ENCODE data around the gene CAMK2B.
"Not testable (repeated sequence)": the region's sequence is repeated elsewhere in the genome, so short reads cannot be mapped to it uniquely, and the experiment has no call there.

The CAMK2B gene

DNA sequence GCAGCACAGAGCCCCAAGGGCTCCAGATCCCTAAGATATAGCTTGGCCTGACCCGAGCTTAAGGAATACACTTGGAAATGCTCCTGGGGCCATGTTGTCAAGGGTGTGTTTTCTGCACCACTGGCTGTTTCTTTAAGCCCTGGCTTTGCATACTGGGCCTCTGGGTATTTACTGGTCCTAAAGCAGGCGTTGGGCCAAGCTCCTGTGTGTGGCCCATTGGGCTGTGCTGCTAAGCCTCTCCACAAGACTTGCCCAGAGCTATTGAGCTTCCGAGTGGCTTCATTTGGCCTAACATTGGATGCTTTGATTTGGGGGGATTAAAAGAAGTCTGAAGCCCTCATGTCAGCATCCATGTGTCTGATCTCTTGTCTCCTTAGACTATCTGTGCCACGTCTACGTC lies 119.4 kb downstream of the CAMK2B start:
- Histone ChIP-seq H3K36me3 (ENCODE audit: insufficient read depth, low read length) (peaks cover 62% of the 10 kb centered on the region), H3K79me2 (ENCODE audit: insufficient read depth, low read length) (peaks cover 43% of the 10 kb centered on the region), H4K20me1 (ENCODE audit: insufficient read depth, low read length, poor library complexity, severe bottlenecking) (peaks cover 30% of the 10 kb centered on the region), H3K9ac (ENCODE audit: low read depth, low read length, poor library complexity, severe bottlenecking) (no peak overlapping the region), H3K4me3 (ENCODE audit: low read length, poor library complexity, severe bottlenecking) (no peak overlapping the region), H3K9me3 (ENCODE audit: insufficient read depth, low read depth, low read length) (no peaks in the 10 kb centered on the region), H3K4me2 (ENCODE audit: low read depth, low read length, poor library complexity, severe bottlenecking) (no peak overlapping the region), H3F3A (ENCODE audit: low read depth) (no peaks in the 10 kb centered on the region), H3K4me1 (ENCODE audit: insufficient read depth, low read length, poor library complexity, severe bottlenecking) (peaks cover 37% of the 10 kb centered on the region), H2AFZ (ENCODE audit: low read length) (no peak overlapping the region), H3K27me3 (ENCODE audit: insufficient read depth, low read length, poor library complexity, severe bottlenecking) (no peaks in the 10 kb centered on the region), H3K9me2 (replicated peaks; ENCODE audit: low read depth, low read length) (no peaks in the 10 kb centered on the region)
- TF ChIP-seq, protein P1, sequence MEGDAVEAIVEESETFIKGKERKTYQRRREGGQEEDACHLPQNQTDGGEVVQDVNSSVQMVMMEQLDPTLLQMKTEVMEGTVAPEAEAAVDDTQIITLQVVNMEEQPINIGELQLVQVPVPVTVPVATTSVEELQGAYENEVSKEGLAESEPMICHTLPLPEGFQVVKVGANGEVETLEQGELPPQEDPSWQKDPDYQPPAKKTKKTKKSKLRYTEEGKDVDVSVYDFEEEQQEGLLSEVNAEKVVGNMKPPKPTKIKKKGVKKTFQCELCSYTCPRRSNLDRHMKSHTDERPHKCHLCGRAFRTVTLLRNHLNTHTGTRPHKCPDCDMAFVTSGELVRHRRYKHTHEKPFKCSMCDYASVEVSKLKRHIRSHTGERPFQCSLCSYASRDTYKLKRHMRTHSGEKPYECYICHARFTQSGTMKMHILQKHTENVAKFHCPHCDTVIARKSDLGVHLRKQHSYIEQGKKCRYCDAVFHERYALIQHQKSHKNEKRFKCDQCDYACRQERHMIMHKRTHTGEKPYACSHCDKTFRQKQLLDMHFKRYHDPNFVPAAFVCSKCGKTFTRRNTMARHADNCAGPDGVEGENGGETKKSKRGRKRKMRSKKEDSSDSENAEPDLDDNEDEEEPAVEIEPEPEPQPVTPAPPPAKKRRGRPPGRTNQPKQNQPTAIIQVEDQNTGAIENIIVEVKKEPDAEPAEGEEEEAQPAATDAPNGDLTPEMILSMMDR (conservative IDR thresholded peaks at IDR 0.05; ENCODE audit: low read length) = no peak
- no peak for TF ChIP-seq EZH2phosphoT487 (IDR thresholded peaks at IDR 0.05; ENCODE audit: borderline replicate concordance)

DNA sequence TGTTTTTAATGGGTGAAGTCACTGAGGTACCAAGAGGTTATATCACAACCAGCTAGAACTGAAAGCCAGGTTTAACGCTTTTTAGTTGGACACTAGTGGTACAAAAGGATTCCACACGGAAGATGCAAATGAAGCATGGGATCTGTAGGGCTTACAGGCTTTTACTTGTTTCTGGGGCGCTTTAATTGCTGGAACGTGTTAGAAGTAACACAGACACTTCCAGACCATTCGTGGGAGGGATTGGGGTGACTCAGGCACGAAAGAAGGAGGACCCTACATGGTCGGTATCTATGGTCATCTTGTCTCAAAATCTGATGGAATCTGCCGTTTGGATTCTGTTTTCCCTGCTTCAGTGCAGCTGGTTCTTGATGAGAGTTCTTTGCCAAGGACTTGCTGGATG lies 123.6 kb downstream of the CAMK2B start:
- H3K79me2 ChIP-seq (ENCODE audit: insufficient read depth, low read length) = peaks cover 45% of the 10 kb centered on the region
- H3K9me3 ChIP-seq (ENCODE audit: insufficient read depth, low read depth, low read length) = no peaks in the 10 kb centered on the region
- H3K9me2 ChIP-seq (replicated peaks; ENCODE audit: low read depth, low read length) = no peaks in the 10 kb centered on the region
- peaks cover 37% of the 10 kb centered on the region for H3K4me1 ChIP-seq (ENCODE audit: insufficient read depth, low read length, poor library complexity, severe bottlenecking)
- TF ChIP-seq, protein P1 (conservative IDR thresholded peaks at IDR 0.05; ENCODE audit: low read length) = no peak
- no peak for TF ChIP-seq EZH2phosphoT487 (IDR thresholded peaks at IDR 0.05; ENCODE audit: borderline replicate concordance)
- H3K27me3 ChIP-seq (ENCODE audit: insufficient read depth, low read length, poor library complexity, severe bottlenecking) = no peaks in the 10 kb centered on the region
- H2AFZ ChIP-seq (ENCODE audit: low read length) = no peak overlapping the region
- H3F3A ChIP-seq (ENCODE audit: low read depth) = no peaks in the 10 kb centered on the region
- peak overlapping the region; percentile 89 for H3K9ac ChIP-seq (ENCODE audit: low read depth, low read length, poor library complexity, severe bottlenecking)
- peak overlapping the region; percentile 90 for H3K4me2 ChIP-seq (ENCODE audit: low read depth, low read length, poor library complexity, severe bottlenecking)
- peak overlapping the region; percentile 94 for H3K4me3 ChIP-seq (ENCODE audit: low read length, poor library complexity, severe bottlenecking)
- H4K20me1 ChIP-seq (ENCODE audit: insufficient read depth, low read length, poor library complexity, severe bottlenecking) = peaks cover 31% of the 10 kb centered on the region
- H3K36me3 ChIP-seq (ENCODE audit: insufficient read depth, low read length) = peaks cover 22% of the 10 kb centered on the region

DNA sequence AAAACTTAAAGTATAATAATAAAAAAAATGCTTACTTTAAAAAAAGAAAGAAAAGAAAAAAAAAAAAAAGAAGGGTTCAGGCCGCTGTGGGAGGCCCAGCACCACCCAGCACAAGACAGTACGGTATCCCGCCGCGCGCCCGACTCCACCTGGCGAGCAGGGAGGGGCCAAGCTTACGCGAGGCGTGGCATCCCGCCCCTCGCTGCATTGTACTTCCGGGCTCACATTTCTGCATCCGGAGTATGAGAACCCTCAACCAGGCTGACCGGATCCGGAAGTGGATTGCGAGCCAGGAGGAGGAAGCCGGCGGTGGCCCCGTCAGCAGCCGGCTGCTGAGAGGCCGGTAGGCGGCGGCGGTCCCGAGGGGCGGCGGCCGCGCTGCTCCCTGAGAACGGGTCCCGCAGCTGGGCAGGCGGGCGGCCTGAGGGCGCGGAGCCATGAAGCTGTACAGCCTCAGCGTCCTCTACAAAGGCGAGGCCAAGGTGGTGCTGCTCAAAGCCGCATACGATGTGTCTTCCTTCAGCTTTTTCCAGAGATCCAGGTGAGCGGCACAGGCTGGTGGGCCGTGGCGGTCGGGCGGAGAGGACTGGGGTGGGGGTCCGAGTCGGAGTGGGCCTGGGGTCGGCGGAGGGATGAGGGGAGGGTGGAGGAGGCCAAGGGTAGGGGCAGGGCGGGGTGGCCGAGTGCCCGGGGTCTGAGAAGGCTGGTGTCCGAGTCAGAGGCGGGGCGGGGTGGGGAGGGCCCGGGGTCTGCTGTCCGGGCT lies 124.5 kb downstream of the CAMK2B start, which contains the start of gene YKT6:
Gene YKT6 (plus strand): TSS at position 280 of the 763 bp plus-strand sequence. CDS start 158 bp downstream, at position 438.
- H3K9me2 ChIP-seq (replicated peaks; ENCODE audit: low read depth, low read length) = no peaks in the 10 kb centered on the region
- no peaks in the 10 kb centered on the region for H3F3A ChIP-seq (ENCODE audit: low read depth)
- H3K4me3 ChIP-seq (ENCODE audit: low read length, poor library complexity, severe bottlenecking) = peak within 1 kb of the TSS; percentile 94
- H3K4me2 ChIP-seq (ENCODE audit: low read depth, low read length, poor library complexity, severe bottlenecking) = peak within 1 kb of the TSS; percentile 90
- TF ChIP-seq, protein P1 (conservative IDR thresholded peaks at IDR 0.05; ENCODE audit: low read length) = peak; percentile 42
- no peak for TF ChIP-seq EZH2phosphoT487 (IDR thresholded peaks at IDR 0.05; ENCODE audit: borderline replicate concordance)
- no peaks in the 10 kb centered on the region for H3K9me3 ChIP-seq (ENCODE audit: insufficient read depth, low read depth, low read length)
- peaks cover 41% of the 10 kb centered on the region for H3K4me1 ChIP-seq (ENCODE audit: insufficient read depth, low read length, poor library complexity, severe bottlenecking)
- peak within 1 kb of the TSS; percentile 89 for H3K9ac ChIP-seq (ENCODE audit: low read depth, low read length, poor library complexity, severe bottlenecking)
- H4K20me1 ChIP-seq (ENCODE audit: insufficient read depth, low read length, poor library complexity, severe bottlenecking) = peaks cover 31% of the 10 kb centered on the region
- peak within 1 kb of the TSS; percentile 69; the same call in 1 of the 2 replicates for H2AFZ ChIP-seq (ENCODE audit: low read length)
- no peaks in the 10 kb centered on the region for H3K27me3 ChIP-seq (ENCODE audit: insufficient read depth, low read length, poor library complexity, severe bottlenecking)
- peaks cover 12% of the 10 kb centered on the region for H3K36me3 ChIP-seq (ENCODE audit: insufficient read depth, low read length)
- H3K79me2 ChIP-seq (ENCODE audit: insufficient read depth, low read length) = peaks cover 45% of the 10 kb centered on the region

DNA sequence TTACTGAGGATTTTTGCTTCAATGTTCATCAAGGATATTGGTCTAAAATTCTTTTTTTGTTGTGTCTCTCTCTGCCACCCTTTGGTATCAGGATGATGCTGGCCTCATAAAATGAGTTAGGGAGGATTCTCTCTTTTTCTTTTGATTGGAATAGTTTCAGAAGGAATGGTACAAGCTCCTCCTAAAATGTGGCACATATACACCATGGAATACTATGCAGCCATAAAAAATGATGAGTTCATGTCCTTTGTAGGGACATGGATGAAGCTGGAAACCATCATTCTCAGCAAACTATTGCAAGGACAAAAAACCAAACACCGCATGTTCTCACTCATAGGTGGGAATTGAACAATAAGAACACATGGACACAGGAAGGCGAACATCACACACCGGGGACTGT lies 125.2 kb downstream of the CAMK2B start:
- peaks cover 39% of the 10 kb centered on the region for H3K4me1 ChIP-seq (ENCODE audit: insufficient read depth, low read length, poor library complexity, severe bottlenecking)
- peaks cover 41% of the 10 kb centered on the region for H3K79me2 ChIP-seq (ENCODE audit: insufficient read depth, low read length)
- peak overlapping the region; percentile 34 for H3K4me2 ChIP-seq (ENCODE audit: low read depth, low read length, poor library complexity, severe bottlenecking)
- not testable (repeated sequence) for H3K27me3 ChIP-seq (ENCODE audit: insufficient read depth, low read length, poor library complexity, severe bottlenecking); H3K9me2 ChIP-seq (replicated peaks; ENCODE audit: low read depth, low read length); H3K36me3 ChIP-seq (ENCODE audit: insufficient read depth, low read length); H3K9me3 ChIP-seq (ENCODE audit: insufficient read depth, low read depth, low read length); H3F3A ChIP-seq (ENCODE audit: low read depth); H2AFZ ChIP-seq (ENCODE audit: low read length)
- peaks cover 31% of the 10 kb centered on the region for H4K20me1 ChIP-seq (ENCODE audit: insufficient read depth, low read length, poor library complexity, severe bottlenecking)
- H3K4me3 ChIP-seq (ENCODE audit: low read length, poor library complexity, severe bottlenecking) = peak overlapping the region; percentile 94
- peak overlapping the region; percentile 22 for H3K9ac ChIP-seq (ENCODE audit: low read depth, low read length, poor library complexity, severe bottlenecking)

Data from Loucy (cell line).